ENCODE measurements around the gene NGRN.

NGRN gene

GRCh38 chr15:90232941-90233386 lies 32.5 kb upstream of the NGRN start:
- Mint-ChIP-seq H3K36me3 (ENCODE audit: low read depth) (peaks cover 14% of the 10 kb centered on the region), H3K4me3 (peak overlapping the region; percentile 85 to 87 (median 86)), H3K4me1 (peaks cover 13% of the 10 kb centered on the region), H3K27me3 (ENCODE audit: low read depth) (no peaks in the 10 kb centered on the region), H3K27ac (peak overlapping the region in 2 of 3 experiments; percentile 37 to 68), H3K9me3 (no peaks in the 10 kb centered on the region)
- TF ChIP-seq CTCF (IDR thresholded peaks at IDR 0.05; ENCODE audit: unreplicated experiment in 3 of 3): peak in 2 of 3 experiments; percentile 42 to 50

GRCh38 chr15:90233387-90234095 lies 31.9 kb upstream of the NGRN start, which contains the start of gene CIB1:
Gene CIB1, minus strand, starts transcription at chr15:90233941. Its CDS starts 56 bp downstream, at chr15:90233885.
- H3K9me3 Mint-ChIP-seq: no peaks in the 10 kb centered on the region
- peak within 1 kb of the TSS; percentile 37 to 68 (median 63) for H3K27ac Mint-ChIP-seq
- TF ChIP-seq CTCF (IDR thresholded peaks at IDR 0.05; ENCODE audit: unreplicated experiment in 3 of 3): peak in 1 of 3 experiments; percentile 29
- H3K36me3 Mint-ChIP-seq (ENCODE audit: low read depth): peaks cover 18% of the 10 kb centered on the region
- H3K4me3 Mint-ChIP-seq: peak within 1 kb of the TSS; percentile 85 to 96 (median 86)
- no peaks in the 10 kb centered on the region for H3K27me3 Mint-ChIP-seq (ENCODE audit: low read depth)
- H3K4me1 Mint-ChIP-seq: peaks cover 13% of the 10 kb centered on the region

GRCh38 chr15:90234096-90234988 lies 31.1 kb upstream of the NGRN start, which contains the start of gene GDPGP1:
Gene GDPGP1, plus strand, starts transcription at chr15:90234209. Its CDS starts 6,700 bp downstream, at chr15:90240909.
- H3K4me3 Mint-ChIP-seq: peak within 1 kb of the TSS; percentile 85 to 96 (median 86)
- H3K36me3 Mint-ChIP-seq (ENCODE audit: low read depth): peaks cover 18% of the 10 kb centered on the region
- peaks cover 13% of the 10 kb centered on the region for H3K4me1 Mint-ChIP-seq
- H3K27ac Mint-ChIP-seq: peak within 1 kb of the TSS; percentile 37 to 68 (median 63)
- H3K9me3 Mint-ChIP-seq: no peaks in the 10 kb centered on the region
- no peak for TF ChIP-seq CTCF (IDR thresholded peaks at IDR 0.05; ENCODE audit: unreplicated experiment in 3 of 3)
- no peaks in the 10 kb centered on the region for H3K27me3 Mint-ChIP-seq (ENCODE audit: low read depth)

GRCh38 chr15:90239371-90239770 lies 26.1 kb upstream of the NGRN start:
- no peak for TF ChIP-seq CTCF (IDR thresholded peaks at IDR 0.05; ENCODE audit: unreplicated experiment in 3 of 3)
- H3K4me3 Mint-ChIP-seq: no peak overlapping the region
- H3K27ac Mint-ChIP-seq: no peak overlapping the region
- peaks cover 8% of the 10 kb centered on the region for H3K4me1 Mint-ChIP-seq
- peaks cover 12% of the 10 kb centered on the region for H3K36me3 Mint-ChIP-seq (ENCODE audit: low read depth)
- no peaks in the 10 kb centered on the region for H3K9me3 Mint-ChIP-seq
- peaks cover 5% of the 10 kb centered on the region for H3K27me3 Mint-ChIP-seq (ENCODE audit: low read depth)

GRCh38 chr15:90240856-90241255 lies 24.6 kb upstream of the NGRN start:
- H3K27me3 Mint-ChIP-seq (ENCODE audit: low read depth): peaks cover 5% of the 10 kb centered on the region
- no peaks in the 10 kb centered on the region for H3K9me3 Mint-ChIP-seq

More at GRCh38 chr15:90240856-90241255, 24.6 kb upstream of the NGRN start:
- H3K4me3 Mint-ChIP-seq: no peak overlapping the region
- H3K27ac Mint-ChIP-seq: no peak overlapping the region
- H3K4me1 Mint-ChIP-seq: no peaks in the 10 kb centered on the region
- peaks cover 12% of the 10 kb centered on the region for H3K36me3 Mint-ChIP-seq (ENCODE audit: low read depth)
- TF ChIP-seq CTCF (IDR thresholded peaks at IDR 0.05; ENCODE audit: unreplicated experiment in 3 of 3): no peak
